ENCODE results near the gene CDH13. TPM values are rescaled to one million over a fixed set of nuclear protein-coding genes. Genes with fewer than 3 reads are reported as not detected.

Gene CDH13
- total RNA-seq, 4 donors from 2014 or later, result 2.0 to 6.6 (median 4.1) TPM; not detected in 1

GRCh38 chr16:83689385-83689831 lies 1062.6 kb downstream of the CDH13 start:
- no peaks in the 10 kb centered on the region for H3K9me3 ChIP-seq

GRCh38 chr16:83692224-83692623 lies 1065.5 kb downstream of the CDH13 start:
- DNase-seq, result no peak
- H3K27ac ChIP-seq, result no peak overlapping the region

More at GRCh38 chr16:83689385-83689831, 1062.6 kb downstream of the CDH13 start:
- Histone ChIP-seq H3K27ac (no peak overlapping the region), H3K4me3 (no peak overlapping the region), H3K27me3 (no peaks in the 10 kb centered on the region), H3K36me3 (no peaks in the 10 kb centered on the region), H3K4me1 (peaks cover 0 to 7% (median 0%) of the 10 kb centered on the region in 4 donors)
- TF ChIP-seq CTCF (IDR thresholded peaks at IDR 0.05), result no peak
- TF ChIP-seq POLR2A (IDR thresholded peaks at IDR 0.05), result no peak
- DNase-seq, result no peak

GRCh38 chr16:83698964-83699363 lies 1072.2 kb downstream of the CDH13 start:
- TF ChIP-seq CTCF (IDR thresholded peaks at IDR 0.05) (no peak), POLR2A (IDR thresholded peaks at IDR 0.05) (no peak)
- H3K27ac ChIP-seq, result no peak overlapping the region
- DNase-seq, result no peak

More at GRCh38 chr16:83692224-83692623, 1065.5 kb downstream of the CDH13 start:
- Histone ChIP-seq H3K27me3 (no peaks in the 10 kb centered on the region), H3K9me3 (no peaks in the 10 kb centered on the region), H3K4me3 (no peak overlapping the region), H3K36me3 (no peaks in the 10 kb centered on the region), H3K4me1 (peaks cover 0 to 7% (median 0%) of the 10 kb centered on the region in 4 donors)
- no peak for TF ChIP-seq CTCF (IDR thresholded peaks at IDR 0.05)
- no peak for TF ChIP-seq POLR2A (IDR thresholded peaks at IDR 0.05)

GRCh38 chr16:83699817-83700216 lies 1073.0 kb downstream of the CDH13 start:
- Histone ChIP-seq H3K27me3 (no peaks in the 10 kb centered on the region), H3K36me3 (no peaks in the 10 kb centered on the region), H3K4me3 (no peak overlapping the region), H3K9me3 (no peaks in the 10 kb centered on the region), H3K4me1 (no peaks in the 10 kb centered on the region), H3K27ac (no peak overlapping the region)
- DNase-seq, result no peak
- TF ChIP-seq POLR2A (IDR thresholded peaks at IDR 0.05), result no peak
- TF ChIP-seq CTCF (IDR thresholded peaks at IDR 0.05), result no peak

More at GRCh38 chr16:83698964-83699363, 1072.2 kb downstream of the CDH13 start:
- no peaks in the 10 kb centered on the region for H3K36me3 ChIP-seq
- H3K27me3 ChIP-seq, result no peaks in the 10 kb centered on the region
- no peak overlapping the region for H3K4me3 ChIP-seq
- H3K4me1 ChIP-seq, result no peaks in the 10 kb centered on the region
- no peaks in the 10 kb centered on the region for H3K9me3 ChIP-seq

GRCh38 chr16:83700918-83701317 lies 1074.1 kb downstream of the CDH13 start:
- Histone ChIP-seq H3K4me3 (no peak overlapping the region), H3K27me3 (no peaks in the 10 kb centered on the region), H3K4me1 (no peaks in the 10 kb centered on the region), H3K36me3 (no peaks in the 10 kb centered on the region), H3K27ac (no peak overlapping the region), H3K9me3 (no peaks in the 10 kb centered on the region)
- DNase-seq, result no peak
- TF ChIP-seq POLR2A (IDR thresholded peaks at IDR 0.05), result no peak
- no peak for TF ChIP-seq CTCF (IDR thresholded peaks at IDR 0.05)

- H3K27me3 ChIP-seq, result no peaks in the 10 kb centered on the region
- no peaks in the 10 kb centered on the region for H3K9me3 ChIP-seq
- DNase-seq, result peak in 1 of 3 donors; percentile 47
- no peaks in the 10 kb centered on the region for H3K4me1 ChIP-seq
- no peaks in the 10 kb centered on the region for H3K36me3 ChIP-seq
- no peak overlapping the region for H3K27ac ChIP-seq
- no peak for TF ChIP-seq CTCF (IDR thresholded peaks at IDR 0.05)
- TF ChIP-seq POLR2A (IDR thresholded peaks at IDR 0.05), result no peak
- no peak overlapping the region for H3K4me3 ChIP-seq
Measured at GRCh38 chr16:83701494-83701893, 1074.7 kb downstream of the CDH13 start.

Measured in Peyer's patch (tissue), 4 donors.